Activated CD8-positive, alpha-beta memory T cell treated with anti-CD3 and anti-CD28 coated beads, Interleukin-2, amount 50 U/mL, for 48 hours (primary cell): ENCODE data around the gene PRKCG.

Experiments
- DNase-seq: peaks from one replicate; pipeline ENCODE4 v3.0.0-alpha.2; 2020

PRKCG gene

DNA sequence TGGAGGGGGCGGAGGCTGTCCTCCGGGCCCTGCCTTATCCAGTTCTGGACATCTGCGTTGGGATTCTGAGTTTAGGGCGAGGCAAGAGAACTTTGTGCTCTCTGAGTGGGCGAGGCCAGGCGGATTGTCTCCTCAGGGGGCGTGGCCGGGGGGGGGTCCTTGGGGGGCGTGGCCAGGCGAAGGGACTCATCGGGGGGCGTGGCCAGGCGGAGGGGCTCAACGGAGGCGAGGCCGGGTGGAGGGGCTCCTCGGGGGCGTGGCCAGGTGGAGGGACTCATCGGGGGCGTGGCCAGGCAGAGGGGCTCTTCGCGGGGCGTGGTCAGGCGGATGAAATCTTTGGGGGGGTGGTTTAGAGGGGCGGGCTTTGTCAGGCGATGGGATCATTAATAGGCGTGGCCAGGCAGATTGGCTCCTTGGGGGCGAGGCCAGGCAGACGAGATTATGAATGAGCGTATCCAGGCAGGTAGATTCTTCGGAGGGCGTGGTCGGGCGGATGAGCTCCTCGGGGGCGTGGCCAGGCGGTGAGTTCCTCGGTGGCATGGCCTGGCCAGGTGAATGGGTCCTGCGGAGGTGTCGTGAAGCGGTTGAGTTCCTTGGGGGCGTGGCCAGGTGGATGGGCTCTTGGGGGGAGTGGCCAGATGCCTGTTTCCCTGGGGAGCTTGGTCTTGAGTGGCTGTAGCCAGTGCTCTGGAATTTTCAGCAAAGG lies 16.8 kb downstream of the PRKCG start:
- DNase-seq: no peak

DNA sequence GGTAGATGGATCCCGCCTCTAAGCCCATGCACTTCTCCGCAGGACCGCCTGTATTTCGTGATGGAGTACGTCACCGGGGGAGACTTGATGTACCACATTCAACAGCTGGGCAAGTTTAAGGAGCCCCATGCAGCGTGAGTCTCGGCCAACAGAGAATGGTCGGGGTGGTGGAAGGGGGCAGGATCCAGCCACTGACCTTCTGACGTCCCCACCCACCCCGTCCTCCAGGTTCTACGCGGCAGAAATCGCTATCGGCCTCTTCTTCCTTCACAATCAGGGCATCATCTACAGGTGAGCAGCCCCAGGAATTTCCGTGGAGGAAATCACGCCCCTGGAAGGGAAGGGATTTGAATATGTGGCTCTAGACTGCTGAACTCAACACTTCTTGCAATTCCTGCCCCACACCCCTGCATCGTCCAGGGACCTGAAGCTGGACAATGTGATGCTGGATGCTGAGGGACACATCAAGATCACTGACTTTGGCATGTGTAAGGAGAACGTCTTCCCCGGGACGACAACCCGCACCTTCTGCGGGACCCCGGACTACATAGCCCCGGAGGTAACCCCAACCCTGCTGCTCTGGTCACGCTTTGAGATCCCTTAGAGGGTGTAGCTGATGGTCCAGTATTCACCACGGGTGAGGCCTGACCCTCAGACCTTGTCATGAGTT lies 18.3 kb downstream of the PRKCG start:
- DNase-seq: no peak

DNA sequence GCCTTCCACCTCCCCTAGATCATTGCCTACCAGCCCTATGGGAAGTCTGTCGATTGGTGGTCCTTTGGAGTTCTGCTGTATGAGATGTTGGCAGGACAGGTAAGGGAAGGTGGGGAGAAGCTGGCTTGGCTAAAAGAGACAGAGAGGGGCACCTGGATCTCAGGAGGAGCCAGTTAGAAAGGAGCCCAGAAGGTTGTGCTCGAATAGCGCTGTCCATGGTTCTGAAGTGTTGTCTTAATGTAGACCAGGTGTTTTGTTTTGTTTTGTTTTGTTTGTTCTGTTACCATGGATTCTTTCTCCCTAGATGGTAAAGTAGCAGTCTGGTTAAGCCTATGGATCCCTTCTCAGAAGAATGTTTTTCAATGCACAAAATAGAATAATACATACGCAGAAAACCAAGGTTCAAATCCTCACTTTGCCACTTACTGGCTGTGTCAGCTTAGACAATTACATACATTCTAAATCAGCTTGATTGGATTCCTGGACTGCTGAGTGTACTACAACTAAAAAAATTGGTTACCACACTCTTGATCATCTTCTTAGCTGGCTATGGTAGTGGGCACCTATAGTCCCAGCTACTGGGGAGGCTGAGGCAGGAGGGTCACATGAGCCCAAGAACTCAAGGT lies 21.2 kb downstream of the PRKCG start:
- DNase-seq: no peak

DNA sequence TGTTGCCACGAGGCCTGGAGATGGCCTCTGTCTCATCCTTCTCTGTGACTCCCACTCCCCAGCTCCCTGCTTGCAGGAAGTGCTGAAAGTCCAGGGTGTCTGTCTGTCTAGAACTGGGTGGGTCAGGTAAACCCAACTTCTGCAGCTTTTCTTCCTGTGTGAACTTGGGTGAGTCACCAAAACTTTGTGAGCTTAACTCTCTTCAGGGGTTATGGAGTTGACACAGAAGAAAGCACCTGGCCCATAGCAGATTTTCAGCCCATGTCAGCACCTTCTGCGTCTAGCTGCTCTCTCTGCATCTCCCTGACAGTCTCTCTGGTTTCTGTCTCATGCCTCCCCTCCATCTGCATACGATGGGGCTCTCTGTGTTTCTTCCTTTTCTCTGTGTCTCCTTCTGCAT lies 22.9 kb downstream of the PRKCG start:
- no peak for DNase-seq

DNA sequence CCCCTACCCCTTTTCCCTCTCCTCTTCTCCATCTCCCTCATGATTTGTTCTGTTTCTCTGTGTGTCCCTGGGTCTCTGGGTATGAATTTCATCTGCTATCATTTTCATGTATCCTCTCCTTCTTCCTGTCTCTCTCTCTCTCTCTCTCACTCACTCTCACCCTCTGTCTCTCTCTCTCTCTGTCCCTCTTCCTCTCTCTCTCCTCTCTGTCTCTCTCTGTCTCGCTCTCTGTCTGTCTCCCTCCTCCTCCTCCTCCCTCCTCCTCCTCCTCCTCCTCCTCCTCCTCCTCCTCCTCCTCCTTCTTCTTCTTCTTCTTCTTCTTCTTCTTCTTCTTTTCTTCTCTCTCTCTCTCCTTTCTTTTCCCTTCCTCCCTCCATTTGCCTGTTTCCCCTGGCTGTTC lies 23.8 kb downstream of the PRKCG start:
- no peak for DNase-seq

DNA sequence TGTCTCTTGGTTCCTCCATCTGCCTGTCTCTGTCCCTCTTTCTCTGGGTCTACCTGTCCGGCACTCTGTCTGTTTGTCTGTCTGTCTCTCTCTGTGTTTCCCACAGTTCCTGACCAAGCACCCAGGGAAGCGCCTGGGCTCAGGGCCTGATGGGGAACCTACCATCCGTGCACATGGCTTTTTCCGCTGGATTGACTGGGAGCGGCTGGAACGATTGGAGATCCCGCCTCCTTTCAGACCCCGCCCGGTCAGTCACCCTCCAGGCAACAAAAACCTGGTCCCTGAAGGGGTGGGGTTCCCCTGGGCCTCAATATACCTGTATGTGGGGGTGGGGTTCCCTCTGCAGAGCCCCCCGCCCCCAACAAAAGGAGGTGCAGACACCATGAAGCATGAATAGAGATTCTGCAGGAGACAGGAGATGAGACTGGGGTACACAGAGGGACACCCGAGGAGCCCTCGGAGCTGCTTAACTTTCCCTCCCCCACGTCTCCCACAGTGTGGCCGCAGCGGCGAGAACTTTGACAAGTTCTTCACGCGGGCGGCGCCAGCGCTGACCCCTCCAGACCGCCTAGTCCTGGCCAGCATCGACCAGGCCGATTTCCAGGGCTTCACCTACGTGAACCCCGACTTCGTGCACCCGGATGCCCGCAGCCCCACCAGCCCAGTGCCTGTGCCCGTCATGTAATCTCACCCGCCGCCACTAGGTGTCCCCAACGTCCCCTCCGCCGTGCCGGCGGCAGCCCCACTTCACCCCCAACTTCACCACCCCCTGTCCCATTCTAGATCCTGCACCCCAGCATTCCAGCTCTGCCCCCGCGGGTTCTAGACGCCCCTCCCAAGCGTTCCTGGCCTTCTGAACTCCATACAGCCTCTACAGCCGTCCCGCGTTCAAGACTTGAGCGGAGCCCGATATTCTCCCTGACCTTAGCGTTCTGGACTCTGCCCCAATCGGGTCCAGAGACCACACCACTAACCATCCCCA lies 24.5 kb downstream of the PRKCG start:
- peak; percentile 93 for DNase-seq

DNA sequence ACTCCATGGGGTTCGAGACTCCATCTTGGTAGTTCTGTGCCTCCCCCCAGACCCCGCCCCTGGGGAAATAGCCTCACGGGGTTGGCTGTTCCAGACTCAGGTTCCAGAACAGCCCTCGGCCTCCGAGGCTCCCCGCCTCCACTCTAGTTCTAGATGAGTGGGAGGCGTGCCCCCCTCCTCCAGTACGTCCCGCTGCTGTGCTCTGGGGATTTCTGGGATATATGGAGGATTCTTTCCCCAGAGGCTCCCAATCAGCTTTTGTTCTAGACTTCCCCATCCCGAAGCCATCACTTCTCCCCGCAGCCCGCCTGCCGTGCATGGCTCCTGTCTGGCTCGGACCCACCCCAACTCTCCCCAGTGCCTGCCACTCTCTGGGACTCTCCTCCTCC lies 25.2 kb downstream of the PRKCG start:
- no peak for DNase-seq

DNA sequence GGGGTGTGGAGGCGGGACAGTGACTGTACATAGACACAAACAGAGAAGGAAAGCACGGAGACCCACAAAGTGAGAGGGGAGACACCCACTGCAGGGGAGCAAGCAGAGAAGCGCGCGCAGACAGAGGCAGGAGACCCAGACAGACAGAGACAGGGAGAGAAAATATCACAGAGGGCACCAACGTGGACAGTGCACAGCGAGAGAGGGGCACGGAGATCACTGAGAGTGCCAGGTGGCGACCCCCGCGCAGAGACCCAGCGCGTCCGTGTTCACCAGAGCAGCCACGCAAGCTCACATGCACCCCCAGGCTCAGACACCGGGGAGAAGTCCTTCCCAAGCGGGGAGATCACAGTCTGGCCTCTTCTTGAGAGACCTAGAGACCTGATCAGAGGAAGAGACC lies 25.7 kb downstream of the PRKCG start:
- no peak for DNase-seq

DNA sequence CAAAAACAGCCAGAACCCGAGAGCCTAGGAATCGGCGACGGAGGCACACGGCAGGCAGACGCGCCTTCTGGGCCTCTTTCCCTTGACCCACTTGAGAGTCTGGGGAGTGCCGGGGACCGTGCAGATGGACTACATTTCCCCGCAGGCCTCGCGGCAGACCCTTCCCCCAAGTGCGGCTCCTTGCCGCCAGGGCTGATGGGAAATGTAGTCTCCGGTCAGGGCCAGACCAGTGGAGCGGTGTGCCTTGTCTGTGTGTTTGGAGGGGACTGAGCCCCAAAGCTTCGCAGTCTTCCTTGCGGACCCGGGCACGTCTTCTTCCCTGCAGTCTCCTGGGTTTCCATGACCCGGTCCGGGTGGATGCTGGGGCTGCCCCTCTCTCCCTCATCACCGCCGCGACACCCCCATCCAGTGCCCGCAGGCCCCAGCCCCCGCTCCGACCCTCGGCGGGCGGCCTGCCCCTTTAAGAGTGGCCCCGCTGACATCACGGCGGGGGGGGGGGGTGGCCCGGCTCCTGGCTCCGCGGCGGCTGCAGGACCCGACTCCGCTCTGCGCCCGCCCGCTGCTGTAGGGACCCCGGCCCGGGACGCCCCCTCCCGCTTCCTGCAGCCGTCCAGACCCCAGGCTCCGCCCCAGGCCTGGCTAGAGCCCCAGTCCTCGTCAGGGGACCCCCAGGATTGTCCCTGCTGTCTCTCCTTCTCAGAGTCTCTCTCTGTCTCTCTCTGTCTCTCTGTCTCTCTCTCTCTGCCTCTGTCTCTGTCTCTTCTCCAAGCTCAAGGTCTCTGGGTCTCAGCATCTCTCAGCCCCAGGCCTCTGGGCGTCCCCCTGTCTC lies 26.3 kb downstream of the PRKCG start:
- DNase-seq: peak; percentile 76

DNA sequence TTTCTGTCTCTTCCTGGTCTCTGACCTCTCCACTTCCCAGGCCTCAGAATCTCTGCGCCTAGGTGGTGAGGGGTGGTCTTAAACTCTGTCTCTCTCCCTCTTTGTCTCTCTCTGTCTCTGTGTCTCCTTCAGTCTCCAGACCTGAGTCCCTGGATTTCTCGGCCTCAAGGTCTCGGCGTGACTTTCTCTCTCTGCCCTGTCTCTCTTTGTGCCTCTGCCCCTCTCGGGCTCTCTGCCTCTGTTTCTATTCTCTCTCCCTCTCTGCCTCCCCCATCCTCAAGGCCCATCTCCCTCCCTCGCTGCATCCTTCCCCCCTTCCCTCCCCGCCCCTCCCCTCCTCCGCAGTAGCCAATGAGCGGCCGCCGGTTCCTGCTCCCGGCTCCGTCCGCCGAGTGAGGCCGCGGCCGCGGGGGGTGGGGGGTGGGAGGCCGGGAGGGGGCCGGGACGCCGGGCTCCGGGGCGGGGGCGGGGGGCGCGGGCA lies 27.0 kb downstream of the PRKCG start, which contains the start of gene CACNG7:
TSS of gene CACNG7 (plus strand) at position 344 of the 481 bp plus-strand sequence. CDS start 3,554 bp downstream, outside the sequence.
- no peak for DNase-seq

DNA sequence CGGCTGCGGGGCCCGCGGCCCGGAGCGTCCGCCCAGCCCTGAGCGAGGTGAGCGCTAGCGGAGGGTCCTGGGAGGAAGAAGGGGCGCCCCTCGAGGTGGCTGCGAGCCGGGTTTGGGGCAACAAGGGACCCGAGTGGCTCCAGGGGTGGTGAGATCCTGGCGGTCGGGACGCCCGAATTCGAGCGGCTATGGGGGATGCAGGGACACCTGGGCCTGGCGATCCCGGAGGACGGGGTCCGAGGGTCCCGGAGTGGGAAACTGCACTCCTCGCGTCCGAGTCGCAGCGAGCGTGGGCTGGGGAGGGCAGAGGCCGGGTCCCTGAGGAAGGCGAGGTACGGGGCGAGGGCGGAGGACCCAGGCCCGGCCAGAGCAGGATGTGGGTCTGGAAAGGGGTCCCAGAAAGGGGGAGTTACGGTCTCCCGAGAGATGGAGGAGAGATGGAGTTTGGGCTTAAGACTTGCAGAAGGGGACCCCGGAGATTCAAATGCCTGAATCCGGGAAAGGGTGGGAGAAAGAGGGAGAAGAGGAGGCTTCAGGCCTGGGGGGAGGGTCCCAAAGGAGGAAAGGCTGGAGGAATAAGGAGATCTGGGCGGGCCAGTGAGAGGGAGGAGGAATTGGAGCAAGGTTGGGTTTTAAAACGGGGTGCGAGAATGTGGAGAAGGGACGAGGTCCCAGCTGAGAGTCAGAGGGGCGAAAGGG lies 27.6 kb downstream of the PRKCG start:
- DNase-seq: no peak

DNA sequence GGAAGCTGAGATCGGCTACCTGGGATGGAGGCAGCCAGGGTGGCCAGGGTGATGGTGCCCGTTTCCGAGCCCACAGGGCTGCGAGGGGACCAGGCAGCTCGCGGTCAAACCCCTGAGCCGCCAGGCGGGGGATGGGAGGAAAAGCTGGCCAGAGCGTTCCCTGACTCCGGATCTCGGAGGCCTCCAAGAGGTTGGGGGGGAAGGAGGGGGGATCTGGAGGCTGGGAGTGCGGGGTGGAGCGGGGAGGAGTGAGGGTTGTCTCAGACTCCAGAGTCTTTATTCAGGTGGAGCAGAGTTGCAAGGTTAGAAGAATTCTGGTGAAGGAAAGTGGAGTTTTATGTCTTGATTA lies 28.1 kb downstream of the PRKCG start:
- no peak for DNase-seq

DNA sequence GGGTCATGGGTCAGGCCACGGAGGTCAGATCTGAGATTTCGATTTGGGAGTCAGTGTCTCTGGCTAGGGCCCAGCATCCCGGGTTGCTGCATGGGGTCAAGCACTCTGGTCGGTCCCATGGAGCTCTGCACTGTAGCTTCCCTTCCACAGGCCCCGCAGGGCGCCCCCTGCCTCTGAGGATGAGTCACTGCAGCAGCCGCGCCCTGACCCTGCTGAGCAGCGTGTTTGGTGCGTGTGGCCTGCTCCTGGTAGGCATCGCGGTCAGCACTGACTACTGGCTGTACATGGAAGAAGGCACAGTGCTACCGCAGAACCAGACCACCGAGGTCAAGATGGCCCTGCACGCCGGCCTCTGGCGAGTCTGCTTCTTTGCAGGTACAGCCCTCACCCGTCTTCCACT lies 30.7 kb downstream of the PRKCG start:
- peak; percentile 69 for DNase-seq

DNA sequence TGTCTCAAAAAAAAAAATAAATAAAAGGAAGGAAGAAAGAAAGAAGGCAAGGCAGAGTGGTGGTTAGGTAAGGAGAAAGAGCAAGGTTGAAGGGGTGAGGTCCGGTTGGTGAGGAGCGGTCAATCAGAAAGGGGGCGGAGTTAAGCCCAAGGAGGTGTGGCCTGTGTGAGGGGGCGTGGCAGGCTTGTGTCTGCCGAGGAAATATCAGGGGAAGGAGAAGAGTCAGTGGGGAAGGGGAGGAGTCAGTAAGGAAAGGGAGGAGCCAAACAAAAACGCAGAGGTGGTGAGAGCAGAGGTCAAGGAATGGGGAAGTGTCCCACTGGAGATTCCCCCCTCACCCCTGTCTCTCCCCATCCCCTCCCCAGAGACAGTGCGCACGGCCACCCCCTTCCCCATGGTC lies 33.0 kb downstream of the PRKCG start:
- no peak for DNase-seq

DNA sequence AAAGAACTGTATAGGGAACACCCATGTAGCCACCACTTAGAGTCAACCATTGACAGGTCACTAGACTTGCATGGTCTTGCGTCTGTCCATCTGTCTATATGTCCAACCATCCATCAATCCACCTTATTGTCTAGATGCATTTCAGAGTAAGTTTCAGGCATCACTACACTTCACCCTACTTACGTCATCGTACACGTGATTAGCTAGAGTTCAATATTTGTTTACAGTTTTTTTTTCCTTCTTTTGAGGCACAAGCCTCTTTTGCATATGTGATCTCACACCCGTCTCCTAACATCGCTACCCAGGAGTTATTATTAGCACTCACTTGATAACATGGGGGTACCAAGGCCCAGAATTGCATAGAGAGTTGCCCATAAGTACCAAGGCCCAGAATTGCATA lies 34.0 kb downstream of the PRKCG start:
- DNase-seq: no peak

DNA sequence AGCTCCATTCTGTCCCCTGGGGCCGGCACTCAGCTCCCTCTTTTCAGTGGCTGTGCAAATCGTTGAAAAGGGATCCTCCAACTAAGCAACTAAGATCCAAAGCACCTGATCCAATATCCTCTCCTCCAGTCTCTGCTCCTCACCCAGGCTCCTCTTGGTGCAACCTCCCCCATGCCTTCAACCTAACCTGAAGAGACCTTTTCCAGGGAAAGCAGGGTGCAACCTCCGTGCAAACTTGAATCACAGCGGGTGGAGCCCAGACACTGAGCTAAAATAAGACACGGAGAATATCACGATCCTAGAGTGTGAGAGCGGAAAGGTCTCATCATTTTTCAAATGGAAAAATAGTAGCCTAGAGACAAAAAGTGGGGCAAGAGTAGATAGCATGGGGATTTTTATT lies 35.4 kb downstream of the PRKCG start:
- DNase-seq: no peak

DNA sequence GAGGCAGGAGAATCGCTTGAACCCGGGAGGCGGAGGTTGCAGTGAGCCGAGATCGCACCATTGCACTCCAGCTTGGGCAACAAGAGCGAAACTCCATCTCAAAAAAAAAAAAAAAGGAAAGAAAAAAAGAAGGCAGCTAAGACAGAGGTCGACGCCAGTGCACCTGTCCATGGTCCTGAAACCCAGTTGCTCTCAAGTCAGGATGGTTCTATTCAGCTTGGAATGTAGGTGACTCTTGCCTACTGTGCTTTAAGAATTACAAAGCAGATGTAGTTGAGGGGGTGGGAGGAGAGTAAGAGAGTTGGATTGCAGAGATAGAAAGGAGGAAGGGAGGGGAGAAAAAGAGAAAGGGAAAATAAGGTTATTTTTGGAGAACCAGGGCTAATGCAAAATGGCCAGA lies 45.7 kb downstream of the PRKCG start:
- no peak for DNase-seq

DNA sequence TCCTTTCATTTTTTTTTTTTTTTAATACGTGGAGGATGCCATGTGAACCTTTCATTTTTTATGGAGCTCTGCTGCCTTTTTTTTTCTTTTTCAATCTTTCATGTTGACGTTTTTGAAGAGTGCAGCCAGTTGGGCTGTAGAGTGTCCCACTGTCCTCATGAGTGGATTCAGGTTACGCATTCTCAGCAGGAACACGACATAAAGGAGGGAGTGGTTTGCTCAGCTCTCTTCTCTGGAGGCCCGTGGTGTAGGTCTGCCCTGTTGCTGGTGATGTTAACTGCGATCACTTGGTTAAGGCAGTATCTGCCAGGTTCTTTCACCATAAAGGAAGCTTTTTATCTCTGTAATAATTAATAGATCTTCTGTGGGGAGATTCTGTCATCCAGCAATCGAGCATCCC lies 54.0 kb downstream of the PRKCG start:
- no peak for DNase-seq

DNA sequence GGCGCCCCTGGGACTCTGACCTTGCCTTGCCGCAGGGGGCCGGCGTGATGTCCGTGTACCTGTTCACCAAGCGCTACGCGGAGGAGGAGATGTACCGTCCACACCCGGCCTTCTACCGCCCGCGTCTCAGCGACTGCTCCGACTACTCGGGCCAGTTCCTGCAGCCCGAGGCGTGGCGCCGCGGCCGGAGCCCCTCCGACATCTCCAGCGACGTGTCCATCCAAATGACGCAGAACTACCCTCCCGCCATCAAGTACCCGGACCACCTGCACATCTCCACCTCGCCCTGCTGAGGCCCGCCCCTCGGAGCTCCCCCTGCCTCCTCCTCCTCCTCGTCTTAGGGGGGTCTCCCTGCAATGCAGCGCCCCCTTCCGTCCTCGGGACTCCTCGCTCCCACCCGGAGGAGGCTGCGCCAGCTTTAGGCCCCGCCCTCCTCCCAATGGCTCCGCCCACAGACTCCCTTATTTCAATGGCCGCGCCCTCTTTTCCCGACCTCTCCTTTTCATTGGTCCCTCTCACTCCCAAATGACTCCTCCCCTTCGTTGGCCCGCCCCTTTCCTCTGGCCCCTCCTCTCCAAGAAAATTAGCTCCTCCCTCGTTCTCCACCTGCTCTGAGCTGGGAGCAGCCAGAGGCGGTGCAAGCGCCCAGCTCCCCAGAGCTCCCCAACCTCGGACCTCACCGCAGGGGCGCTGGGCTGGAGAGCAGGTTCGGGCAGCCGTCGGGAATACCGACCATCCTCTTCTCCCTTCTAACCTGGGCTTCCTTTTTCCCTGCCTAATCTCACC lies 60.2 kb downstream of the PRKCG start:
- peak; percentile 53 for DNase-seq

DNA sequence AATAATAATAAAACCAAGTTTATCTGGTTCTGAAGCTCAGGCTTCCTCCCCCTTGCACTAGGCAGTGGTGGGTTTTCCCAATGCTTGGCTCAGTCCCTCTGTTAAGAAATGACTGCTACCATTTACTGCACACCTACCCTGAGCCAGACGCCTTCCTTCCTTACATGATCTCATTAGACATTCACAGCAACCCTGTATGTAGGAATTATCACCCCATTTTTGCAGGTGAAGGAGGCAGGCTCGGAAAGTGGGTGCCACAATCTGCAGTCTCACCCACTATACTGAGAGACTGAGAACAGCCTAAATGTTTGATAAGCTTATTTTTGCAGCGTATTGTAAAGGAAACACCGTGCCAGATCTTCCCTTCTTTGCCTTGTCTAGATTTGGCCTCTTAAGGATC lies 62.4 kb downstream of the PRKCG start:
- no peak for DNase-seq

DNA sequence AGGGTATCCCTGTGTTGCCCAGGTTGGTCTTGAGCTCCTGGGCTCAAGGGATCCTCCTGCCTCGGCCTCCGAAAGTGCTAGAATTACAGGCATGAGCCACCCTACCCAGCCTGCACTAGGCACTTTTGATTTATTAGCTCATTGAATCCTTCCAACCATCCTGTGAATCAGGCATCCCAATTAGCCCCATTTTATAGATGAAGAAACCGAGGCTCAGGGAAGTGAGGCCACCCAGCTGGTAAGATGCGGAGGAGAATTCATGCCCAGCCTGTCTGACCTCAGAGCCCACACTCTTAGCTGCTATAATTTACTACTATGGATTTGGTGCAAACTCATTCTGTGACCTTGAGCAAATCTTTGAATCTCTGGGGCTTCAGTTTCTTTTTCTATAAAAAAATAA lies 62.9 kb downstream of the PRKCG start:
- no peak for DNase-seq
